CD8-positive, alpha-beta memory T cell (primary cell): ENCODE measurements around the gene FBXL13. TPM values are rescaled to one million over a fixed set of nuclear protein-coding genes. Genes with fewer than 3 reads are reported as not detected.
"Not testable (repeated sequence)": the region's sequence is repeated elsewhere in the genome, so short reads cannot be mapped to it uniquely, and the experiment has no call there.

Experiments
- CTCF ChIA-PET: fragments of 350-600 bp; sonication (Branson Sonifier 250); formaldehyde crosslinking; loops from one replicate; lab custom pipeline; 2021; ENCODE audit warnings: antibody characterized with exemption; lab: Charles Lee
- POLR2A ChIA-PET: fragments of 350-600 bp; sonication (Branson Sonifier 250); formaldehyde crosslinking; loops from one replicate; lab custom pipeline; 2021; ENCODE audit warnings: antibody characterized with exemption; lab: Charles Lee
- DNase-seq, 5 donors: peaks; one replicate each; pipeline versions ENCODE4 v3.0.0 to v3.0.0-alpha.2; 2020 to 2022; ENCODE audit warnings: mixed read lengths in 1 of 5
- H3K27ac ChIP-seq: one replicate; pipeline ENCODE4 v1.7.0; 2013; ENCODE audit warnings: low read depth, mild to moderate bottlenecking, low read length, moderate library complexity
- H3K27me3 ChIP-seq: 2 replicates; pipeline ENCODE4 v1.7.0; 2013; ENCODE audit warnings: low read length, mild to moderate bottlenecking; ENCODE audit not compliant: insufficient read depth, poor library complexity, severe bottlenecking
- H3K36me3 ChIP-seq: 2 replicates; pipeline ENCODE4 v1.7.0; 2013; ENCODE audit warnings: mild to moderate bottlenecking, low read length, moderate library complexity; ENCODE audit not compliant: insufficient read depth
- H3K4me1 ChIP-seq: 2 replicates; pipeline ENCODE4 v1.7.0; 2013; ENCODE audit warnings: mild to moderate bottlenecking, low read length, moderate library complexity; ENCODE audit not compliant: insufficient read depth
- H3K4me3 ChIP-seq: 2 replicates; pipeline ENCODE4 v1.7.0; 2013; ENCODE audit warnings: mild to moderate bottlenecking, low read length
- H3K9me3 ChIP-seq: 2 replicates; pipeline ENCODE4 v1.7.0; 2013; ENCODE audit warnings: mild to moderate bottlenecking, low read length
- H3K27ac Mint-ChIP-seq, 8 donors: one replicate each; pipeline ENCODE4 v1.8.0; 2020 to 2021; ENCODE audit warnings: mixed read lengths in 8 of 8, mild to moderate bottlenecking in 6 of 8, inconsistent platforms in 3 of 8, moderate library complexity in 3 of 8
- H3K27me3 Mint-ChIP-seq, 2 donors: one replicate each; pipeline ENCODE4 v1.8.0; 2020 to 2021; ENCODE audit warnings: mixed read lengths in 2 of 2, mild to moderate bottlenecking in 1 of 2, moderate library complexity in 1 of 2
- H3K36me3 Mint-ChIP-seq, 3 donors: one replicate each; pipeline ENCODE4 v1.8.0; 2020 to 2021; ENCODE audit warnings: mixed read lengths in 3 of 3, inconsistent platforms in 1 of 3, mild to moderate bottlenecking in 1 of 3
- H3K4me1 Mint-ChIP-seq, 3 donors: one replicate each; pipeline ENCODE4 v1.8.0; 2020 to 2021; ENCODE audit warnings: mixed read lengths in 3 of 3, inconsistent platforms in 1 of 3, mild to moderate bottlenecking in 1 of 3
- H3K4me3 Mint-ChIP-seq, 7 donors: one replicate each; pipeline ENCODE4 v1.8.0; 2020 to 2021; ENCODE audit warnings: mixed read lengths in 7 of 7, mild to moderate bottlenecking in 6 of 7, moderate library complexity in 4 of 7, inconsistent platforms in 2 of 7
- H3K9me3 Mint-ChIP-seq, 5 donors: one replicate each; pipeline ENCODE4 v1.8.0; 2020 to 2022; ENCODE audit warnings: mixed read lengths in 5 of 5, mild to moderate bottlenecking in 3 of 5, moderate library complexity in 2 of 5, inconsistent platforms in 1 of 5
- polyA plus RNA-seq: library from polyadenylated mRNA; unstranded; fragments of 300-500 nt; fragmentation: Illumina TruSeq; gene quantifications from one replicate; pipeline ENCODE4 v1.2.3, GENCODE V29; 2021
- total RNA-seq, 2 experiments: library from RNA; stranded (reverse); gene quantifications; one replicate each; pipeline ENCODE4 v1.2.3, GENCODE V29; 2021

Gene FBXL13
- total and polyA plus RNA-seq, 3 experiments from 2014 or later: 0.43 to 0.66 (median 0.62) TPM

DNA sequence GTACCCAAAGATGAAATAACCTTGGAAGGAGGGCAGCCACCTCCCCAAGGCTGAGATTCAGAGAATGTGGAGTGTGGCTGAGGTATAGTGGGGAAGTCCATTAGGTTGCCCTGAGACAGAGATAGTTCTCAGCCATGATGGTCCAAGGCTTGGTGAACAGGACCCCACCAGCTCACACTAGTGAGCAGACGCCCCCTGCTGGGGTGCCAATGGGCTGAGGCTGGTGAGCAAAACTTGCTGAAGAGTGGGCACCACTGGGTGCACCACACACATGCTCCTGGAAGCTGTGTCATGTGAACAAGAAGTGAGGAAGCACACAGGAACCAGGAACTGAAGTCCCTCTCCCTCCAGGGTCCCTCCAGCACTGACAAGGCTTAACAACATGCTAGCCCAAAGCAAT is 8.9 kb downstream of the FBXL13 start:
- Mint-ChIP-seq H3K27ac (no peak overlapping the region), H3K9me3 (no peaks in the 10 kb centered on the region), H3K4me1 (no peaks in the 10 kb centered on the region), H3K27me3 (peaks cover 4 to 6% of the 10 kb centered on the region in 2 donors), H3K36me3 (peaks cover 0 to 3% (median 0%) of the 10 kb centered on the region in 3 donors), H3K4me3 (no peak overlapping the region)
- Histone ChIP-seq H3K4me1 (no peaks in the 10 kb centered on the region), H3K9me3 (no peaks in the 10 kb centered on the region), H3K27ac (no peak overlapping the region), H3K36me3 (no peaks in the 10 kb centered on the region), H3K27me3 (no peaks in the 10 kb centered on the region), H3K4me3 (no peak overlapping the region)
- DNase-seq: peak; percentile 6 to 57 (median 17)
- ChIA-PET POLR2A (no interaction called here), CTCF (interaction anchor here (1.2 to 1.4 kb wide), 3 partner anchors 9 to 308 kb away, joined by 4 to 6 read pairs (median 5); partner anchors contain the start of genes ARMC10 and FBXL13)

DNA sequence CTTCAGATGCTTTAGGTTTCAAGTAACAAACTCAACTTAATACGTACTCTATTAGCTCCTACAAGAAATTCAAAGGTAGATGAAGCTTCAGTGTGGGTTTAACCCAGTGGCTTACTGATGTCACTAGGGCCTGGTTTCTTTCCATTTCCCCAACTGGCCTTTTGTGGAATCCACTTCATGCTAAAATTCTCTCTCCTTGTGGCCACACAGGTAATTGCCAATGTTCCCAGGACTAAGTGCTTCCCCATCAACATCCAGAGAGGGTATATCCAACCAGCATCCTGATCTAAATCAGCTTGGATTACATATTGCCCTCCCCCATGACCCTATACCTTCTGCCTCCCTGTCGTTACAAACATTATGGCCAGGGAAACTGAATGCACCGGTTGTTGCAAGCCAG is 10.7 kb downstream of the FBXL13 start:
- Histone ChIP-seq H3K27me3 (no peaks in the 10 kb centered on the region), H3K4me3 (no peak overlapping the region), H3K4me1 (no peaks in the 10 kb centered on the region), H3K27ac (no peak overlapping the region), H3K36me3 (no peaks in the 10 kb centered on the region), H3K9me3 (no peaks in the 10 kb centered on the region)
- Mint-ChIP-seq H3K4me3 (no peak overlapping the region), H3K27me3 (peaks cover 4 to 6% of the 10 kb centered on the region in 2 donors), H3K27ac (peak overlapping the region in 1 of 8 donors; percentile 71), H3K36me3 (peaks cover 0 to 3% (median 0%) of the 10 kb centered on the region in 3 donors), H3K9me3 (no peaks in the 10 kb centered on the region), H3K4me1 (no peaks in the 10 kb centered on the region)
- CTCF ChIA-PET: no interaction called here
- no peak for DNase-seq
- POLR2A ChIA-PET: no interaction called here

DNA sequence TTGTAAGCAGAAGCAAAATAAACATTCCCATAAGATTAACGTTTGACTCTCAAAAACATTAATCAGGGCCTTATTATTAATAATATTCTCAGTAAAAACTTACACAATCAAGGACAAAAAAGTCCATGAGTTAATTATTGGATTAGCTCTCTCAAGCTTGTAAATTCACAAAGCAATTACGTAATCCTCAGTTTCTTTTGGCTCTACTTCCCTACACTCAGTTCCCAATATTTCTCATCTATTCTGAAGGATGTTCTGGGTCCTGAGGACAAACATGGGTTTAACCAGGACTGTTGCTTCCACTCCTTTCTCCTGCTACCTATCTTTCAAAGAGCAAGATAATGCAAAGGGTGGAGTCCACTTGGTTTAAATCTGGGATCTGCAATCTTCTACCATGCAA is 15.1 kb downstream of the FBXL13 start:
- no peak overlapping the region for H3K27ac ChIP-seq
- Mint-ChIP-seq H3K4me3 (no peak overlapping the region), H3K36me3 (peaks cover 0 to 3% (median 0%) of the 10 kb centered on the region in 3 donors), H3K27ac (no peak overlapping the region), H3K4me1 (no peaks in the 10 kb centered on the region), H3K27me3 (peaks cover 0 to 3% of the 10 kb centered on the region in 2 donors), H3K9me3 (no peaks in the 10 kb centered on the region)
- ChIA-PET POLR2A (no interaction called here), CTCF (interaction anchor here (1.6 kb wide), 1 partner anchor 21 kb away, joined by 3 read pairs; no protein-coding TSS in a partner anchor)
- DNase-seq: no peak
- no peaks in the 10 kb centered on the region for H3K36me3 ChIP-seq
- H3K4me3 ChIP-seq: no peak overlapping the region
- H3K4me1 ChIP-seq: no peaks in the 10 kb centered on the region
- no peaks in the 10 kb centered on the region for H3K27me3 ChIP-seq
- no peaks in the 10 kb centered on the region for H3K9me3 ChIP-seq

DNA sequence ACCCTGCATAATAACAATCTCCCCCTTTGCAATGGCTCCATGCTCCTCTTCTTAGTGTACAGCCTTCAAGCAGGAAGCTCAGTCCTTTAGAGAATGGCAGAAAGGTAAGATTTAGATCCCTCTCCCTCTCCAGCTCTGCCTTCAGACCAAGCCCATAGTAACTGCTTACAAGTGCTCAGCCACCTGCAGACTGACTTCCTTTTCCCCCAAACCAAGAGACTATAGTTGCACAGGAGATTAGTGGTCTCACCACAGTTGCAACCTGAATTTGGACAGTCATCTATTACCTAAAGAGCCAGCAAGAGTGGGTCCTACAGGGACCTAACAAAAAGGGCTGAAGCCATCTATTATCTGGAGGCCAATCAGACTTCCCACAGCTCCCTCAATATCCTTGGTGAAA is 16.5 kb downstream of the FBXL13 start:
- Mint-ChIP-seq H3K4me3 (no peak overlapping the region), H3K27me3 (peaks cover 0 to 3% of the 10 kb centered on the region in 2 donors), H3K36me3 (peaks cover 0 to 3% (median 1%) of the 10 kb centered on the region in 3 donors), H3K27ac (no peak overlapping the region), H3K4me1 (no peaks in the 10 kb centered on the region), H3K9me3 (no peaks in the 10 kb centered on the region)
- Histone ChIP-seq H3K4me1 (no peaks in the 10 kb centered on the region), H3K27ac (no peak overlapping the region), H3K4me3 (no peak overlapping the region), H3K9me3 (no peaks in the 10 kb centered on the region), H3K36me3 (no peaks in the 10 kb centered on the region), H3K27me3 (no peaks in the 10 kb centered on the region)
- ChIA-PET CTCF (no interaction called here), POLR2A (no interaction called here)
- DNase-seq: no peak

DNA sequence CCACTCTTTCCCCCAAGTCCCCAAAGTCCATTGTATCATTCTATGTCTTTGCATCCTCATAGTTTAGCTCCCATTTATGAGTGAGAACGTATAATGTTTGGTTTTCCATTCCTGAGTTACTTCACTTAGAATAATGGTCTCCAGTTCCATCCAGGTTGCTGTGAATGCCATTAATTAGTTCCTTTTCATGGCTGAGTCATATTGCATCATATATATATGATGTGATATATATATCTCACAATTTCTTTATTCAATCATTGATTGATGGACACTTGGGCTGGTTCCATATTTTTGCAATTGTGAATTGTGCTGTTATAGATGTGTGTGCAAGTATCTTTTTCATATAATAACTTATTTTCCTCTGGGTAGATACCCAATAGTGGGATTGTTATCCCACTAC is 18.6 kb downstream of the FBXL13 start:
- H3K9me3 Mint-ChIP-seq, H3K4me3 Mint-ChIP-seq, POLR2A ChIA-PET, H3K27me3 ChIP-seq, H3K27me3 Mint-ChIP-seq, H3K4me3 ChIP-seq, H3K36me3 ChIP-seq, H3K4me1 ChIP-seq, H3K27ac ChIP-seq, DNase-seq, H3K4me1 Mint-ChIP-seq, H3K27ac Mint-ChIP-seq, CTCF ChIA-PET, H3K9me3 ChIP-seq, H3K36me3 Mint-ChIP-seq: not testable (repeated sequence)

DNA sequence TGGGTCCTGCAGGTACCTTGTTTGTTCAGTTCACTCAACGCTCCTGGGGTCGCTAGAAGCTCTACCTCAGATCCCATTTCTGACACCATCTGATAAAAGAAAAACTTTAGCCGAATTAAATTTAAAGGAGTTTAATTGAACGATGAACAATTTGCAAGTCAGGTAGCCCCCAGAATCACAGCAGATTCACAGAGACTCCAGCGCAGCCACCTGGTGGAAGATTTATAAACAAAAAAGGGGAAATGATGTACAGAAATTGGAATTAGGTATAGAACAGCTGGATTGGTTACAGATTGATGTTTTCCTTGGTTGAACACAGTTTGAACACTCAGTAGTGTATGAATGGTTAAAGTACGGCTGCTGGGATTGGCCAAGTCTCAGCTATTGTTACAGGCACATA is 23.1 kb downstream of the FBXL13 start:
- no peaks in the 10 kb centered on the region for H3K27me3 ChIP-seq
- no peak overlapping the region for H3K4me3 ChIP-seq
- Mint-ChIP-seq H3K27me3 (peaks cover 0 to 2% of the 10 kb centered on the region in 2 donors), H3K4me1 (no peaks in the 10 kb centered on the region), H3K4me3 (no peak overlapping the region), H3K9me3 (peaks cover 0 to 7% (median 0%) of the 10 kb centered on the region in 5 donors), H3K27ac (no peak overlapping the region), H3K36me3 (peaks cover 0 to 4% (median 1%) of the 10 kb centered on the region in 3 donors)
- no peaks in the 10 kb centered on the region for H3K9me3 ChIP-seq
- no peaks in the 10 kb centered on the region for H3K4me1 ChIP-seq
- ChIA-PET POLR2A (no interaction called here), CTCF (interaction anchor here (1.2 to 1.4 kb wide), 2 partner anchors 11 to 15 kb away, joined by 3 to 5 read pairs; no protein-coding TSS in a partner anchor)
- H3K36me3 ChIP-seq: no peaks in the 10 kb centered on the region
- DNase-seq: no peak
- no peak overlapping the region for H3K27ac ChIP-seq

DNA sequence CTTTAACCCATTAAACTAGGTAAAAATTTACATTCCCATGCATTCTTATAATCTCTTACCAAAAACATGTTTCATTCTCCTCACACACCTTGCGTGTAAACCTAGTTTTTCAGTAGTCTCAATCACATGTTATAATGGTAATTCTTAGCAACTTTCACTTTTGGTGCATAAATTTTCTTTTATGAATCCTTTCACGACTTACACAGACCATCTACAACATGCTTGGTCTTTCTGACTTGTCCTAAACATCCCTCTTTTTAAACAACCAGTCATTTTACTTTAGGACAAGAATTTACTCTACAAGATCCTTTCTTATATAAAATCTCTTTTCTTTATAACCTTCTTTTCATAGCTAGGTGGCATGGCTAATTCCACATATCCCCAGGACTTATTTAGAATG is 25.8 kb downstream of the FBXL13 start:
- Mint-ChIP-seq H3K36me3 (peaks cover 0 to 6% (median 0%) of the 10 kb centered on the region in 3 donors), H3K27ac (no peak overlapping the region), H3K4me1 (no peaks in the 10 kb centered on the region), H3K27me3 (peaks cover 0 to 2% of the 10 kb centered on the region in 2 donors), H3K9me3 (peaks cover 0 to 7% (median 0%) of the 10 kb centered on the region in 5 donors), H3K4me3 (no peak overlapping the region)
- no peaks in the 10 kb centered on the region for H3K9me3 ChIP-seq
- no peak overlapping the region for H3K4me3 ChIP-seq
- no peak overlapping the region for H3K27ac ChIP-seq
- H3K4me1 ChIP-seq: no peaks in the 10 kb centered on the region
- ChIA-PET POLR2A (no interaction called here), CTCF (no interaction called here)
- H3K27me3 ChIP-seq: no peaks in the 10 kb centered on the region
- no peaks in the 10 kb centered on the region for H3K36me3 ChIP-seq
- no peak for DNase-seq

DNA sequence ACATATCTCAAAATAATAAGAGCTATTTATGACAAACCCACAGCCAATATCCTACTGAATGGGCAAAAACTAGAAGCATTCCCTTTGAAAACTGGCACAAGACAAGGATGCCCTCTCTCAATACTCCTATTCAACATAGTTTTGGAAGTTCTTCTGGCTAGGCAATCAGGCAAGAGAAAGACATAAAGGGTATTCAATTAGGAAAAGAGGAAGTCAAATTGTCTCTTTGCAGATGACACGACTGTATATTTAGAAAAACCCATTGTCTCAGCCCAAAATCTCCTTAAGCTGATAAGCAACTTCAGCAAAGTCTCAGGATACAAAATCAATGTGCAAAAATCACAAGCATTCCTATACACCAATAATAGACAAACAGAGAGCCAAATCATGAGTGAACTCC is 32.8 kb downstream of the FBXL13 start:
- not testable (repeated sequence) for H3K27me3 Mint-ChIP-seq

More for the DNA sequence above, 32.8 kb downstream of the FBXL13 start:
- H3K9me3 ChIP-seq, H3K4me3 Mint-ChIP-seq, DNase-seq, H3K36me3 ChIP-seq, H3K27ac Mint-ChIP-seq, H3K27me3 ChIP-seq, CTCF ChIA-PET, H3K4me1 ChIP-seq, H3K4me1 Mint-ChIP-seq, H3K4me3 ChIP-seq, H3K27ac ChIP-seq, POLR2A ChIA-PET: not testable (repeated sequence)
- peaks cover 0 to 14% (median 11%) of the 10 kb centered on the region in 5 donors for H3K9me3 Mint-ChIP-seq
- H3K36me3 Mint-ChIP-seq: peaks cover 1 to 19% (median 1%) of the 10 kb centered on the region in 3 donors
